WTC11 (cell line): Measurements from ENCODE around the gene TBCCD1.

Experiments
- CTCF ChIP-seq: fragments of 200-600 bp; IDR thresholded peaks from 2 replicates; pipeline ENCODE4 v1.8.0; 2022; ENCODE audit warnings: antibody characterized with exemption
- MXD4 ChIP-seq: fragments of 250-450 bp; sonication (Bioruptor Pico); IDR thresholded peaks from 2 replicates; pipeline ENCODE4 v1.8.0; 2021; ENCODE audit warnings: mild to moderate bottlenecking, moderate library complexity, borderline replicate concordance
- ZNF219 ChIP-seq: sonication (generic); formaldehyde crosslinking; IDR thresholded peaks from 2 replicates; pipeline ENCODE4 v1.8.0; 2023; ENCODE audit warnings: missing genetic modification reagents, mild to moderate bottlenecking, borderline replicate concordance
- TF ChIP-seq, protein P1 (sequence below): sonication (generic); formaldehyde crosslinking; IDR thresholded peaks from 2 replicates; pipeline ENCODE4 v1.8.1; 2022; ENCODE audit warnings: mild to moderate bottlenecking, missing genetic modification reagents, moderate library complexity, borderline replicate concordance

DNA sequence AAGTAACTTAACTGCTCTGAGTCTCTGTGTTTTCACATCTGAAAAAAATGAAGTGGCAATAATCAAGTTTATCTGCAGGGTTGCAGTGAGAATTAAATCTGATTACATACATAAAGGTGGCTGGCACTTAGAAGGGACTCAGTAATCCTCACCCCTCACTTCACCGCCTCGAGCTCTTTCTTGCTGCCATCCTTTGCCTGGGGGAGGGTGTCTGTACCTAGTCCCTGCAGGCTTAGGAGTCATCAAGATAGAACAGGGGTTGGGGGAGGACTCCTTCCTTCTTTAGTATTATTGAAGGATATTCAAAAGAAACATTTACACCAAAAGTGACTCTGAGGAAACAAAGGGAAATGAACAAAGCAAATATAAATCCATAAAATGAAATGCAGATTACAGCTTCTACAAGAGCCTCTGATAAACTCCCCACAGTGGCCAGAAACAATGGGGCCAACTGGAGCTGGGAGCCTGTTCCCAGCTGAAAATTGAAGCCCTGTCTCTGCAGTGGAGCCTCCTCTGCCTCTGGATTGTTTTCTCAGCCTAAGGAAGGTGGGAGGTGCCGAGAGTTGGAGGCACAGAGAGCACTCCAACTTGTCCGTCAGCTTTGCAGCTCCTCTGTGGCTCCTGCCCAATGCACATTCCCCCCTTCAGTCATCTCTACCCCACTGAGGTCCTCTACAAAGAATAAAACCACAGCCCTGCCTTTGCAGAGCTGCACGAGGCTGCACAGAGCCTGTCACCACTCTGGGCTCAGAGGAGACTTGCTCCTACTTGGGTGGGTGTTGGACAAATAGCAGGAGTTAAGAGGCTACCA lies 64.8 kb downstream of the TBCCD1 start:
- TF ChIP-seq, protein P1, sequence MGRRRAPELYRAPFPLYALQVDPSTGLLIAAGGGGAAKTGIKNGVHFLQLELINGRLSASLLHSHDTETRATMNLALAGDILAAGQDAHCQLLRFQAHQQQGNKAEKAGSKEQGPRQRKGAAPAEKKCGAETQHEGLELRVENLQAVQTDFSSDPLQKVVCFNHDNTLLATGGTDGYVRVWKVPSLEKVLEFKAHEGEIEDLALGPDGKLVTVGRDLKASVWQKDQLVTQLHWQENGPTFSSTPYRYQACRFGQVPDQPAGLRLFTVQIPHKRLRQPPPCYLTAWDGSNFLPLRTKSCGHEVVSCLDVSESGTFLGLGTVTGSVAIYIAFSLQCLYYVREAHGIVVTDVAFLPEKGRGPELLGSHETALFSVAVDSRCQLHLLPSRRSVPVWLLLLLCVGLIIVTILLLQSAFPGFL (CRISPR knock-in tag) = no peak
- TF ChIP-seq CTCF = no peak
- TF ChIP-seq MXD4 (CRISPR knock-in tag) = no peak
- TF ChIP-seq ZNF219 (CRISPR knock-in tag) = no peak
